ENCODE measurements around the gene POTEI.
"Not testable (repeated sequence)": the region's sequence is repeated elsewhere in the genome, so short reads cannot be mapped to it uniquely, and the experiment has no call there.

POTEI gene

GRCh38 chr2:130509228-130509627 lies at the start of gene POTEI:
Gene POTEI, minus strand, starts transcription at chr2:130509328. Its CDS starts 93 bp downstream, at chr2:130509235.
- not testable (repeated sequence) for DNase-seq

- not testable (repeated sequence) for DNase-seq
These were observed 47.3 kb upstream of the POTEI start for GRCh38 chr2:130556441-130556840.

- not testable (repeated sequence) for DNase-seq
These were observed 45.0 kb upstream of the POTEI start for GRCh38 chr2:130554178-130554577.

DNA sequence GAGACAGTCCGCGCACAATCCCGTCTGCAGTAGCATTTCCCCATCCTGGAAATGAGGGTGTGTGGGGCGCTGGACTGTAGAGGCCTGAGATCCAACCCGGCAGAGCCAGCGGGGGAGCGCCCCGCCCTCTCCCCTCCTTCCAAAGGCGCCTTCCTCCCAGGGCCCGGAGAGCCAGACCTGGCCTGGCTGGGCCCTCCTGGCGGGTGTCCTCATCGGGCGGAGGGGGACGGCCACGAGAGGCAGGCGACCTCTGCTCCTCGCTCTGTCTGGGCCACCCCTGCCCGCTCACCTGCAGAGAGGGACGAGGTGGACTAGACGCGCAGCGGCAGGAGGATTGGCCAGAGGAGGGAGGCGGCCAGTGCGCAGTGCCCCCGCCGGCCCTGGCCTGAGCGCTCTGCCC lies 40.3 kb upstream of the POTEI start:
- DNase-seq = not testable (repeated sequence)

GRCh38 chr2:130548418-130548817 lies 39.3 kb upstream of the POTEI start:
- not testable (repeated sequence) for DNase-seq

GRCh38 chr2:130544978-130545377 lies 35.9 kb upstream of the POTEI start:
- not testable (repeated sequence) for DNase-seq

DNA sequence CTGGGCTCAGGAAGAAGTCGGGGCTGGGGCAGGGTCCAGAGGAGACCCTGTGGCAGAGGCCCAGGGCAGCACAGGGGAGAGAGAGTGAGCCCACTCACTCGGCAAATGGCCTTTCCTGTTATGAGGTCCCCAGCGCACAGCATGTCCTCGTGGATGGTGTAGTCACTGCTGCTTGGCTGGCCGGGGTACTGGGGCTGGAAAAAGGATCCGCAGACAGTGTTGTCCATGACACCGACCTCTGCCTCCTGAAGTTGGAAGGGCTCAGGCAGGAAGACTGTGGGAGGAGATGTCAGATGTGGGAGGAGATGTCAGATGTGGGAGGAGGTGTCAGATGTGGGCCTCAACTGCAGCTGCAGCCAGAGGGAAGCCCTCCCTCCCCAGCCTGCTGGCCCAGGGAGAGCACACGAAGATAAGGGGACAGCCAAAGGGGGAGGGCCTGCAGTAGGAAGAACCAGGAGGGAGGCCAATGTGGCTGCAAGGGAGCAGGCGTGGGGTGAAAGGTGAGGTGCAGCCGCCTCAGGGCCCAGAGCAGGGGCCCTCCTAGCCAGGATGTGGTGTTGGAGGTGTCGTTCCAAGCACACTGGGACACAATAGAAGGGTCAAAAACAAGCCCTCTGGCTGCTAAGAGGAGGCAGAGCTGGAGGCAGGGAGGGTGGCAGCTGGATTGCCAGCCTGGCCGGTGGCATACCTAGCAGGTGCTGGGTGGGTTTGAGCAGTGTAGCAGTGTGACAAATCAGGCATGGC lies 34.8 kb upstream of the POTEI start:
- DNase-seq = not testable (repeated sequence)

- not testable (repeated sequence) for DNase-seq
These were observed 33.7 kb upstream of the POTEI start for GRCh38 chr2:130542789-130543188.

GRCh38 chr2:130538271-130538670 lies 29.1 kb upstream of the POTEI start:
- not testable (repeated sequence) for DNase-seq

DNA sequence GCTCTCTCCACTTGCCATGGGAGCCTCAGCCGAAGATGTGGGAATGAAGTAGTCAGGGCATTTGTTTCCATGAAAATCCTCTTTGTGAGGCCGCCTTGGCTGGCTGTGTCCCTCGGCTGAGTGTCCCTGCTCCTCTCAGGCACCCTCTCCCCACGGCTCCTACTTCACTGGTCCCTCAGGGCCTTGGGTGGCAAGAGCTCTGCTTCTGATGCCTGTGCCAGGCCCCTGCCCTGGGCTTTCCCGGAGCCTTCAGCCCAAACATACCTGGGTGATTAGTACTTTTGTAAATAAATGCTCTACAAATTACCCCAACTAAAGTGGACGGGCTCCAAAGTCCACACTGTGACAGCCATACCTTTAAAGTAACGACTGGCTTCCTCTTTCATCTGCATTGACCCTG lies 27.5 kb upstream of the POTEI start:
- not testable (repeated sequence) for DNase-seq

DNA sequence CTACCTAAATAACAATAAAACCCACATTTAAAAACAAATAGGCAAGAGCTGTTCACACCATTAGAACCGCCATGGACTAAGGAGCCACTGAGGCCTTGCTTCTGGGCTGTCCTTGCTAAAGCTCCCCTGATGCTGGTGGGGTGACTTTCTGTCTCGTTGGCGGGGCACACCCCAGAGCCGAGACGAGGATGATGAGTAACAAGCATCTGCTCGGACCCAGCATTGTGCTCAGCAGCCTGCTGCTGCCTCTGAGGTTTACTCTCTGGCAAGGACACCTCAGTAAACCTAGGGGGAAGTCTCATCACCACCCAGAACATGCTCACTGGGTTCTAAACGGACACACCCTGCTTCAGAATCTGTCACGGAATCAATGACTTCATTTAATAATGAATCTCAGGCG lies 22.5 kb upstream of the POTEI start:
- not testable (repeated sequence) for DNase-seq

GRCh38 chr2:130531225-130531624 lies 22.1 kb upstream of the POTEI start:
- DNase-seq = not testable (repeated sequence)

DNA sequence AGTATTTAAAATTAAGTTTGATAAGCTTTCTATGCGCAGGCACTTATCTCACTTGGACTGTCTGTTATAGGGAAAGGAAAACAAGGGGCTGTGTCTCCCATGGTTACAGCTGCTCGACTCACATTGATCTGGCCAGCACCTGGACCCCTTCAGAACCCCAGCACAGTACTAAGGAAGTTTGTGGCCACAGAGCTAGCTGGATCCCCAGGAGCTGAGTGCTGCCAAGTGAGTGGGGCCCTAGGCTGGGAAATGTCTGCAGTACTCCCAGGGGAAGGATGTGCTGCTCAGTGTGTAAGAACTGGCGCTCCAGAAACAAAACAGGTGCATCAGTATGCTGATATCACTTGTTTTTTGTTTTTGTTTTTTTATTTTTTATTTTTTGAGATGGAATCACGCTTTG lies 21.1 kb upstream of the POTEI start:
- not testable (repeated sequence) for DNase-seq

DNA sequence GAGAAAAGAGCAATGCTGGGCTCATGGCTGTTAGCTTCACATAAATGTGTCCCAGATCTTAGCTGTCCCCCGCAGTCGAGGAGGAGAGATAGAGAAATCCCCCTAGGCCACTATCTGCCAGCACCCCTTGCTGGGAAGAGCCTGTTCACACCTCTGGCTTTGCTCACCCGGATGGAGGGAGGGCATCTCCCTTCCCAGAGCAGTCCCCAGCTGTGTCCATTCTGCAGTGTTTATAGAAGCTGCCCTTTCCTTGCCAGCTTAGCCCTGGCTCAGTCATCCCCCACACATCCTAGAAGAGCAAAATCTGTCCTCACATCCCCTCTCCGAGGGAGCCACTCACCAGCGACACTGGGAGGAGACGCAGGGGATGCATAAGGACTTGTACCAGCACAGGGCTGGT lies 20.4 kb upstream of the POTEI start:
- DNase-seq = not testable (repeated sequence)

DNA sequence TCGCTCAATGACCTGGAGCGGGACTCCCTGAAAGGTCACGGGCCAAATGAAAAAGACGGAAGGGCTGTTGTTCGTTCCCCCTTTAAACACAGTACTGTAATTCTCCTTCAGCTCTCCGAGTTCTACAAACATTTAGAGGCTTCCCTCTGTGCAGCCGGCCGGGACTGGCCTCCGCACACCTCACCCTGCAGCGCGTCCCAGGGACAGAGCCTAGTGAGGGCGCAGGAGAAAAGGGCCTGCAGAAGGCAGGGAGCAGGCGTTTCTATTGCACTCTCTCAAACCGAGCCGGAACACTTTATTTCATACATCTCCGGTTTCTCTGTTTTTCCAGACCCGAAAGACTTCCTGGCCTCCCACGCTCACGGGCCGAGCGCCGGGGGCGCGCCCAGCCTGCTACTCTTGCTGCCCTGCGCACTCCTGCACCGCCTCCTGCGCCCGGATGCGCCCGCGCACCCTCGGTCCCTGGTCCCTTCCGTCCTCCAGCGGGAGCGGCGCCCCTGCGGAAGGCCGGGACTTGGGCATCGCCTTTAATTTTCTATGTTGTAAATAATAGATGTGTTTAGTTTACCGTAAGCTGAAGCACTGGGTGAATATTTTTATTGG lies 18.3 kb upstream of the POTEI start:
- not testable (repeated sequence) for DNase-seq

DNA sequence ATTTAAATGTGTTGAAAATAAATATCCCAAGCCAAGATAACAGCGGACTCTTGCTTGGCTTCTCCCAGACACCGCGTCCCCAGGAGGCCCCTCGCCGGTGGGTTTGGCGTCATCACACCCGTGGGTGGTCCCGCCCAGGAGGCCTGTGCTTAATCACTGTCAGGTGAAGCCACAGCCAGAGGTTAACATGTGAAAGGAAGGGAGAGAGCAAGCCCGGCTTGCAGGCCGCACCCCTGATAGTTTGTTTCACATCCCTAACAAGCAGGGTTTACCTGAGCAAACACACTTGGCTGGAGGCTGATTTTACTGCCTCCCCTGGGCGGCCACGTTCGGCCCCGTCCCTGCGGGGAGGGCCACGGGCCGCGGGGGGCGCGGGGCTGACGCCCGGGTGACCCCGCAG lies 13.3 kb upstream of the POTEI start:
- not testable (repeated sequence) for DNase-seq

DNA sequence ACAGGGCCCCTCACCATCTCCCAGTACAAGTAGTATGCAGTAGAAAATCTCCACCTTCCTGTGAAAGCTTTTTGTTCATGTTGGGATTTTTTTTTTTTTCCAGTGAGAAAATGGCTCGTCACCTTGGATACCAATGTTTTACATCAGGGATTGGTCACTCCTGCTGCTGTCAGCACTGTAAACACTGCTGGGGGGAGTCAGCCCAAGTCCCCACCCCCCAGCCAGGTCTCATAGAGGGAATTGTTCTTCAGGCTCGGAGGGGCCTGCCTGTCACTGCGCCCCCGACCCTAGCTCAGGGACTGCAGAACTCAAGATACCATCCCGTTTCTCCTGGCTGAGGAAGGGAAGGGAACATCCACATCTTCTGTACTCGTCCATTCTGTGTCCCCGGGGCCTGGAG lies 11.9 kb upstream of the POTEI start, which contains the start of gene CFC1B:
Gene CFC1B (plus strand): TSS at position 231 of the 400 bp plus-strand sequence. CDS start 263 bp downstream, outside the sequence.
- not testable (repeated sequence) for DNase-seq

DNA sequence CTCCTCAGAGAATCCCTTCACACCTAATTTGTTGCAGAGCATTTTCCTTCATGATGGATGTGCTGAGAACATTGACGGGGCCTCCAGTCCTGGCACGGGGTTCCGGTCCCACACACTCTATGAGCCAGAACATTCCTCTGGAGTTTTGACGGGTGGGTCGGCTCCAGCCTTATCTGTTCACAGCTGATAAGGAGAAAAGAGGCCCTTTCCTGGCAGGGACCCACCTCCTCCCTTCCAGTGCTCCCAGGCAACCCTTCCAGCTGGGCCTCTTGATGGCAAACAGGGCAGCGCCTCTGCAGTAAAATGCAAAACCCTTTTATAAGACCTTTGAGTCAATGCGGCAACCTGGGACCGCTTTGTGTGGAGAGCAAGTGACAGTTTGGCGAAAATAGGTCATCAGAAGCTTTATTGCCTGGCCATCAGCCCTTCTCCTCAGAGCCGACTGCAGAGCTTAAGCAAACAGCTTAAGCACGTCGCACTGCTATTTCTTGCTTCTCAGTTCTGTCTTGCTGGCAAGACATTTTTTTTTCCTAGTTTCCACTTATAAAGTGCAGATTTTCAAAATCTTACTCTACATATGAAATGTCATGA lies 9.5 kb upstream of the POTEI start:
- DNase-seq = not testable (repeated sequence)

- DNase-seq = not testable (repeated sequence)
These were observed 2.8 kb upstream of the POTEI start for GRCh38 chr2:130511747-130512451.

- not testable (repeated sequence) for DNase-seq
These were observed 1.9 kb upstream of the POTEI start for GRCh38 chr2:130510807-130511746.

DNA sequence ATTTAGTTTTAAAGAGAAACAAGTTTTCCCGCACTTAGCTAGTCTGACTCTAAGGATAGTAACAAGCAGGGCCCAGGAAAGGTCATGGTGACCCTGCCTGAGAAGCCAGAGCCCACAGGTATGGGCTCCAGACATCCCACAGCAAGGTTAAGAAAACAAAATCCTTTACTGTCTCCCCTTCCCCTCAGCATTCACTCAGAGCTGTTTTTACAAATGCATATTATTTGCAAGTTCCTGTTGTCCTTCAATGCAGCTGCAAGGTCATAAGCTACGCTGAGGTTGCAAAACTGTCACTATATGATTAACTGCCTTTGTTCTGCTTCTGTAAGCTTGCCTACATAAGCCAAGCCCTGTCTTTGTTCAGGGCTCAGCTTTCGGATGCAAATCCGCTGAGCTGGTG lies 18.1 kb downstream of the POTEI start:
- DNase-seq = not testable (repeated sequence)

DNA sequence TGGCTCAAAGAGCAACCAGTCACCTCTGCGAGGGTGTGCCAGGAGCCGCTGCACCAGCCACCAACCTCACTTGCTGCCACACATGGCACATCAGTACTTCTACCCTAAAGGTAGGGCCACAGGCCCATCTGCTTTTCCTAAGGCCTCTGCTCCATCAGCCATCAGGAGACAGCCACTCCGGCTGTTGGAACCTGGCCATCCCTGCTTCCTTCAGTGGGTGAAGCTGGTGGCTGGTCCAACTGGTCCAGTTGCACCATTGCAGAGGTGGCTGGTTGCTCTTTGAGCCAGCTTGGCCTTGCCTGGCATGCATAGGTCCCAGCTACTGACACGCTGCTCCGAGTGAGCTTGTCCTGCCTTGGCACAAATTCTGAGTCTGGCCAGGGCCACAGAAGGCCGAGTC lies 53.7 kb downstream of the POTEI start:
- DNase-seq = not testable (repeated sequence)
